HG03135 (cell line): ENCODE measurements around the gene RBFOX1.

Source experiments
- ATAC-seq: cut with Tn5 transposase; IDR thresholded peaks from one replicate; pipeline ENCODE4 v1.9.1; 2021; ENCODE audit warnings: mild to moderate bottlenecking, moderate library complexity; ENCODE audit not compliant: unreplicated experiment

RBFOX1 gene

DNA sequence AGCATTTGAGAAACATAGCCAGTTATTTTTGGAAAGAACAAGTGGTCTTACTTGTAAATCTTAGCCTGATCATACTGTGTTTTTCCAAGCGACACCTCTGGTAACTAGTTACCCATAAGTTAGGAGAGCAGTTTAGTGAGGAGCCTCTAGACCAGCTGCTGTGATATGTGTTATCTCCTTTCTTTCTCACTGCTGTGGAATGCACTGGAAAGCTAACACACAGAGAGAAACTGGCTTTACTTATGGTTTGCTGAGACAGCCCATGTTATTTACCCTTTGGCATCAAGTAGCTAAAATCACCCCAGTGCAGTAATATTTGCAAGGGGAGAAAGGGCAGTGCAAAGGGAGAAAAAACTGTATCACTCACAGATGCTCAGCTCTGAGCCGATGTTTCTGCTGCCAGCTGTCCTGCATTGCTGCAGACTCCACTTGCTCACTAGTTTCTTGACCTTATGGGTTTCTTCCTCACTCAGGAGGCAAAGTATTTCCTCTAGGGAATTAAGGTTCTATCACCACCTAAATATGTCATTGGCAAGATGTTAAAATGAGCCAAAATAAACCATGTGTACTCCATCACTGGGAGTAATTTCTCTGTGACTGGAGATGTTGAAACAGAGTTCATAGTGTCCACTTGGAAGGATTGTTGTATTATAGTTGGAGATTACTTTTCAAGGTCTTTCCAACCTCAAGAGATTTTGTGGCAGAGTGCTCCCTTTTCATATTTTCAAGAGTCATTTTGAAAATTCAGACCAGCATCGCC is 2.3 kb downstream of the RBFOX1 start:
- no peak for ATAC-seq

DNA sequence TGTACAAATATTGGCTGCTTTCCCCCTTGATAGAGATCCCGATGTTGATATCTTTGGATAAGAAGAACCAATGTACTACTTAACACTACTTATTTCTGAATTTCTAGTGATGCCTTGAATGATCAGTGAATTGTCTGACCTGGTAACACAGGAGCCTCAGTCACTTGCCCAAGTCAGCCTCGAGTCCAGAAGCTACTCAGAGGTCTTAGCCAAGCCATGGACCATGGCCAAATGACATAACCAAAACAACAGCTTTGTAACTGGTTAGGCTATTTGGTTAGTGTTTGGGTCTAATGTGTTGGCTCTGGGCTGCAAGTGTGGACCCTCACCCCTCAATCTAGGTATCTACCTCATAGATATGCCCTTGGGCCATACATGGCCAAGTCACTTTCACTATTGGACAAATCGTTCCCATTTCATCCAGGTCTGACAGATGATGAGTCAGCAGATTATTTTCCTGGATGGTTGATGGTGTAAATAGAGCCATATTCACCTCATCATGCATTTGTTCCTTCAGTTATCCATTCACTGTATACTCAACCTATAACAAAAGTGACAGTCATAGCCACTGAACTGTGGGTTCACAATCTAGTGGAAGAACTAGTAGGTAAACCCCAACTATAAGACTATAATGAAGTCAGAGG is 3.5 kb downstream of the RBFOX1 start:
- ATAC-seq, result no peak

DNA sequence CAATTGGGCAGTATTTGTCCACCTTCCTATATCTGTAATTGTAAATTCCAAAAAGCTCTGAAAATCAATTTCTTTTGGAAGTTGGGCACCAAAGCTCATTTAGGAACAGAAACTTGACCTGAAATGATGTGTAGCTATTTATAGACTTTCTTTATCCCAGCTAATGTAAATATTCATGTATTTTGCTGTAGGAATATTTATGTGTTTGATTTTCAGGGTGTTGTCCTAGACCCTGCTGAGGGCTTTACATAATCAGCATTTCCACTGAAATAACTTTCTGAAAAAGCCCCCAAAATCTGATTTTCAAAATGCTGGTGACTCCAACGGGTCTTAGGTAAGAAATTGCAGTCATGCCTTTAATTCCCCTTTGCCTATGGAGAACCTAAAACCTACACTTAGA is 4.1 kb downstream of the RBFOX1 start:
- no peak for ATAC-seq

DNA sequence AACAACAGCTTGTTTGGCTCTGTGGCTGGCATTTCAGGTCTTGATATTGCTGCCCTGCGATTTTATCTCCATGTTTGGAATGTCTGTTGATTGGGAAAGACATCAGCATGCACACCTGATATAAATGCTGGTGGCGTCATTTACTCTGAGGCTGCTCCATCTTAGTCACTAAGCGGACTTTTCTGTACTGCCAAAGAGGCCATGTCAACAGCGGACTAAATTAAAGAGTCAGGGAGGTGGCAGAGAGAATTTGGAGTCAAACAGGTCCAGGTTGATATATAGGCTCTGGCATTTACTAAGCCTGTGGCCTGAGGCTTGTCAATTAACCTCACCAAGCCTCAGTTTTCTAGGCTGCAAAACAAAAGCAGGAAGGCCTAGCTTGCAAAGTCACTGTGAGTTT is 6.2 kb downstream of the RBFOX1 start:
- ATAC-seq, result no peak

DNA sequence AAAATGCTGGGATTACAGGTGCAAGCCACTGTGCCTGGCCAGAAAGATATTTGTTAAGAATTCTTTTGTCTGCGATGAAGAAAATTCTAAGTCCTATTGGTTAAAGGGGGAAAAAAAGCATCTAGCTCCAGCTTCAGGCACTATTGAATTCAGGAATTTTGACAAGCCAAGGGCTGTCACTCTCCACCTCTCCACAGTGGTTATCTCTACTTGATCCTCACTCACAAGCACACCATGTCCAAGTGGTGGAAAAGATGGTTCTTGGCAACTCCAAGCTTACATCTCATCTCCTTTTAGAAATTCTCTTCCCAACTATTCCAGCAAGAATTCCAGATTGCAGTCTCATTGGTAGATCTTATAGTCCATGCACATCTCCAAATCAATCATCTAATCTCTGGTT is 7.1 kb downstream of the RBFOX1 start:
- no peak for ATAC-seq

DNA sequence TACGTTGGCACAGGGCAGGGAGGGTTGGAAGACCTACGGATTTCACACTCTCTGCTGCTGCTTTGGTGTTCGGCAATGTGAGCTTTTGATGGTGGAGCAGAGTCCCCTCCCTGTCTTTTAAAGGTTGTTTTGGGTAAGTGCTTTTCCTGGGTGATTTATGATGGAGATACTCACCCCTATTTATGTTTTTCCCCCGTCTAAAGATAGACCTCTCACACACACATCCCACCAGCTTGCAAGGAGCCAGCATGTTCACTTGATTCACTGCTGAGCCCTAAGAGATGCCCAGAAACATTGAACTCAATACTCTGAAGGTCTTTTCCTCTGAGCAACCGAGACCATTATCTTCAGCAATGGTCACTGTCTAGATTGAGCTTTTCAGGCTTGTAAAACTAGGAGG is 8.3 kb downstream of the RBFOX1 start:
- ATAC-seq, result no peak

DNA sequence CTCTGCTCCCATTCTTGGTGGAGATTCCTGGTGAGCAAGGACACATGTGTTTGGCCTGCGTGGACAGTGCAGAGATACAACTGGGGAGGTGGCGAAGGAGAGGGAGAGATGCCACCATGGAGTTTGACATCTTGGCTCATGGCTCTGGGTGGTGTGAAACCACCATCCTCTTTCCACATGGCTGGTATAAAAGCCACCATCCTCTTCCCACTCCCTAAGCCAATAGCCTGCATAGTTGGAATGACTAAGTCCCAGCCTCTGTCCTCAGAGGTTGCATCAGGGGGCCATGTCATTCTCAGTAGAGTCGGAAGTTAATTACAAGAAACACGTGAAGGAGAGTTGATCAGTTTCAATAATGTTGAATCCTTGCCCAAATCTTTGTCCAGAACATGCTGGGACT is 10.0 kb downstream of the RBFOX1 start:
- no peak for ATAC-seq

DNA sequence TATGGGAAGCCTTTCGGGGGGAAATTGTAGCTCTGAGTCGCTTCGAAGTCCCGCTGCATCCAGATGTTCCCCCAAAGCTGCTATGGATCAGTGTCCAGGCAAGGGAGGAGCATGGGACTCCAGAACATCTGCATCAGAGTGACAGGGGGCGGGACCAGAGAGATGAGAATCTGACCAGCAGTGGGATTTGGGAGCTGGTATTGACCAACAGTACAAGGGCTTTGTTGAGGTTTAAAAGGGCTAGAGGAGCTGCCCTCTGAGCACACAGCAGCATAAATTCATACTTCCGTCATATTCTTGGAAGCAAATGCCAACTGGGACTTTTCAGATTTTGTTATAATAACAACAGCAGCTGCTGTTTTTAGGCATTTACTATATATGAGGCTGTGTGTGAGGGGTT is 10.6 kb downstream of the RBFOX1 start:
- no peak for ATAC-seq

DNA sequence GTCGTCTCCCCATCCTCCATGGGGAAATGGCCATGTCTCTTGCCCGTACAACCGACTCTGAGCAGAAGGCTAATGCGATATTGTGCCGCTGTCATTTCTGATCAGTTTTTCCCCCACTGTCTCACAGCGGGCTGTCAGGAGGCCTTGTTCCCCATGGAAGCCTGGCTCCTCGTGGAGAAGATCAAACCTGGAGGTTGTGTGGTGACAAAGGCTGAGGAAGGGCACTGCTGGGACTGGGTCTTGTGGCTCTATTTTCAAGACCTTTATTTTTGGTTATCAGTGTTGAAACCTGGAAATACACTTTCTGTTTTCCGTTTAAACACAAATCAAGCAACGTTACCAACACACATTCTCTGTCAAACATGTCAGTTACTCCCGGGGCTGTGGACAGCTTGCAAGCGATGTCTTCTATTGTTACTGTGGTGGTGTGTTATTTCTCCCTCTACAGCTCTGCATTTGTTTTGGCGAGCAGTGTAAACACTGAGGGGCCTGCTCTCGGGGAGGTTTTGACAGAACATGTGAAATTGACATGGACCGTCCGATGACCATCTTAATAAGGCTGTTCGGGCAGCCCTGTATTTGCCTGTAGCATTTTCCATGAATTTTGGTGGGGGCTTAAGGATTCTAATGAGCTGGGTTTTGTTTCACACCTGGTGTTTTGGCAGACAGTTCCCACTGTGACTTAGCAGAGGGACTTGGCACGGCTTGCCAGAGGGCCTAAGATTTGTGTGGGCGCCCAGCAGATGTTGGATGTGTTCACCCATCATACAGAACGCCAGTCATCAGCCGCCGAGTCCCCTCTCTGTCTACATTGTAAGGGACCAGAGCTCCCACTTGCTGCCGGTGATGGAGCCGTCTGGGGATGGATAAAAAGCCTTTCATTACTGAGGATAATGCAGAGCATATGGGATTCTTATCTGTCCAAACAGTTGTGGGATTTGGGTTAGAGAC is 12.5 kb downstream of the RBFOX1 start:
- ATAC-seq, result no peak

DNA sequence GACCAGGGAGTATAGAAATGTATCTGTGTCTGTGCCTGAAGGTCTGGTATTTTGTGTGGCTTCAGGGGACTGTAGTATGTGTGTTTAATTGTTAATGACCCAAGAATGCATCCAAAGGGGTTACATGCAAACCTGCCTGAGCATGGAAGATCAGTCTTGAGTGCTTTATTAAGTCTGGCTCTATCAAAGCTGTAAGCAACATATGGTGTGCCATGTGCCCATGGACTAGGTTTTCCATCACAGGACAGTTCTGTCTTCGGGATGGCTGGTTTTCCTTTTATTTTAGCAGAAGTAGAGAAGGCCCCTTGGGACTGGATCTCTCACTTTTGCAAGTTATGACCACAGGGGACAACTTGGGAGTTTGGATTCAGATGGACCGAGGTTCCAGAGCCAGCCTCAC is 18.2 kb downstream of the RBFOX1 start:
- ATAC-seq, result no peak

DNA sequence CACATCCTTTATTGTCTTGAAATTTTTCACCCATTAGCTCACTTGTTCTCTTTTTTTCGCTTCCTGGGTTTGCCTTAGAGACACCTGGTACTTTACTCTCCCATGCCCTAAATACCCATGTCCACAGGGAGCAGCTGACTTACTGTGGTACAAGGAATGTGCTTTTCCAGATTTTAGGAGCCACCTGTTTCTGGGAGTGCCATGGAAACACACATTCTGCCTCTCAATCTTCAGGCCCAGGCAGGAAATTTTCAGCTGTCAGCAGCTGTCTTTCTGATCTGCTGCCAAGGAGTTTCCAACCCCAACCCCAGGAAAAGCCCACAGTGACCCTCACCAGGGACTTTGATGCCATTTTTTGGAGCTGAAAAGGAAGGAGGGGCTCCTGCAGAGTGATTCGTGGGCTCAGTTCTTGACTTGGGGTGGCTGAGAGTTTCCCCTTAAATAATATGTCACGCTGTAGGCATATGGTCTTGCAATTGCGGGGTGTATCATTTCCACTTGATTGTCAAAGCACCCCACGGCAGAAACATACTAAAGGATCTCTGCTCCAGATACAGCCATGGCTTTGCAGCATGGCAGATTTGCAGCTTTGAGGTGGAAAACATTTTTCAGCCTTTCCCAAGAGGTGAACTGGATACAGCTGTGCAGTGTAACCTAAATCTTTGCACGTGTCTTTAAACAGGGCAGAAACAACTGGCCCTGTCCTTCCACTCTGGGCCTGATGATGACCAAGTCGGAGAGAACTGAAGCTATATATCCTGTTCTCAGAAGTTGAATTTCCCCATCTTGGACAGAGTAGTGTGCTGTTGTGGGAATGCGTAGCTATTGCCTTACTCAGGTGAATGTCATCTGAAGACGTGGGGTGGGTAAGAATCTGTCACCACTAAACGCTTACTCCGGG is 19.2 kb downstream of the RBFOX1 start:
- no peak for ATAC-seq

DNA sequence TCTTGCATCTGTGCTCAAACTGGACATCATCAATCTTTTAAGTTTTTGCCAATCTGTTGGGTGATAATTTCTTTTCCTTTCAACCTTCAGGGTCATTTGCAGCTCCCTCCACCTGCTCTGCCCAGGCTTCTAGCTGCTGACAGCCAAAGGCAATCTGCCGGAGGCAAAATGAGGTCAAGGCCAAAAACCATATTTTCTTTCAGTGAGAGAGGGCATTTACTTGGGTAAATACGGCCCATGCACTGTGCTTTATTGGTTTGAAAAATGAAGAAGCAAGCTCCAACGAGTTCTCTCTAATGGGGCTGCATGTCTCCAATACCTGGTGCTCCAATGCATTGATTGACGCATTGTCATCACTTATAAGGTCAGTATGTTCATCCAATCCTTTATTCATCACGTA is 23.1 kb downstream of the RBFOX1 start:
- ATAC-seq, result no peak

DNA sequence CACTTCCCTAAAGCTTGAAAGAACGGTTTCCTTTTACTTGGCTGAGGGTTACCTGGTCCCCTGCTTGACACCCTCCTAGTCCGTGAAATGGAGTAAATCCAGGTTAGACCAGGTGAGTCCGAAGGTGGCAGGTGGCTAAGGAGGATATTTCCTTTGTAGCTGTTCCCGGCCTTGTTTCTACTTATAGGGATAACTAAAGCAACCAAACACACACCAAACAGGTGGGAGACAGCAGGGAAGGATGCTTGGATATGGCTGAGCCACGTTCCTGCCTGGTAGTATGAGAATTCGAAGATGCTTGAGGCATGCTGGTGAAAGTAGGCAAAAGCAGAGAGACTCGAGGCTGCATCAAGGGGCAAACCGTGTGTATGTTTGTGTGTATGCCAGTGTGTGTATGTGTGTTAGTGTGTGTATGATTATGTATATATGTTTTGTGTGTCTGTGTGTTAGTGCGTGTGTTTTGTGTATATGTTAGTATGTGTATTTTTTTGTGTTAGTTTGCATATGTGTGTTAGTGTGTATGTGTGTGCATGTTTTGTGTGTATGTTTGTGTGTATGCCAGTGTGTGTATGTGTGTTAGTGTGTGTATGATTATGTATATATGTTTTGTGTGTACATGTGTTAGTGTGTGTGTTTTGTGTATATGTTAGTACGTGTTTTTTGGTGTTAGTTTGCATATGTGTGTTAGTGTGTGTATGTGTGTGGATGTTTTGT is 28.9 kb downstream of the RBFOX1 start:
- no peak for ATAC-seq

DNA sequence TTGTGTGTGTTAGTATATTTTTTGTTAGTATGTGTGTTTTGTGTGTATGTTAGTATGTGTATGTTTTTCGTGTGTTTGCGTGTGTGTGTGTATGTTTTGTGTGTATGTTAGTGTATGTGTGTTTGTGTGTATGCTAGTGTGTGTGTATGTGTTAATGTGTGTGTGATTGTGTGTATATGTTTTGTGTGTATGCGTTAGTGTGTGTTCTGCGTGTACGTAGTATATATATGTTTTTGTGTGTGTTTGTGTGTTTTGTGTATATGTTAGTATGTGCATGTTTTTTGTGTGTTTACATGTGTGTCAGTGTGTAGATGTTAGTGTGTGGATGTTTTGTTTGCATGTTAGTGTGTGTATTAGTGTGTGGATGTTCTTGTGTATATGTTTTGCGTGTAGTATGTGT is 29.6 kb downstream of the RBFOX1 start:
- ATAC-seq, result no peak

DNA sequence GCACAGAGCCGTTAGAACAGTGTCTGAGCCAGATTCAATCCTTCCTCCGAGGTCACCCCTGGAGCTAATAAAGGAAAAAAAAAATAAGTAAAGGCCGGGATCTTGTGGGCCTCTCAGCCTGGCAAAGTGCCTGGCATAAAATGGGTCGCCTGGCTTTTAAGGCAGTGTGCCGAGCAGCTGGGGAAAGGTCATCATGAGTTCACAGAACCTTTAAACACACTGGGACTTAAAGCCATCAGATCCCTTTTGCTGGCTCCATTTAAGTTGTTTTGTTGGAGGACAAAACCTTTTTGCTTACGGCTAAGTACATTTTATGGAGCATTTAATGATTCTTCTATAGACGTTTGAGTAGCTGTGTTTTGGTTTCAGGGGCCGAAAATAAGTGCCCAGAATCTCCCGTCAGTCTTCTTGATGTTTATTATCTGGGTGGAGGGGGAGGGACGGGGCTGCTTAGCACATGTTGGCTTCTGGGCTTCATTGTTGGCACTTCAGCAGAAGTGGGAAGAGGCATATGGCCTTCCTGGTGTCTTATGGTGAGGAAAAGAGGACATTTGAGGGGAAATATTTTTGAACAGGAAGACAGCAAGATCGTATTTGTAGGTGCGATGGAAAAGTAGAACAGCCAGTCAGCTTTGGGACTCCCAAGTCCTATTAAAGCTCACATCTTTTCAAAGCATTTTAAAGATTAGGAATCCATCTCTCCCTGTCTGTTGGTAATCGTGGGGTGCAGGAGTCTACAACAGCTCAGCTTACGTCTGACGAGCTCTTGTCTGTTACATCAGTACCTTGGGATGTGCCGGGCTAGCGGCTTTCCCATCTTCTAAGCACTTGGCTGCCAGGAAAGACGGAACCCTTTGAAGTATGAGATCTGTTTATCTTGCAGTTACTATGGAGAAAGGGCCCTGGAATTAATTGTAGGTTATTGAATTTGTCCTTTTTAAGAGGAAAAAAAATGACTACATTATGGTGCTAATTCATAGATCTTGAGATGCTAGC is 31.1 kb downstream of the RBFOX1 start:
- no peak for ATAC-seq

DNA sequence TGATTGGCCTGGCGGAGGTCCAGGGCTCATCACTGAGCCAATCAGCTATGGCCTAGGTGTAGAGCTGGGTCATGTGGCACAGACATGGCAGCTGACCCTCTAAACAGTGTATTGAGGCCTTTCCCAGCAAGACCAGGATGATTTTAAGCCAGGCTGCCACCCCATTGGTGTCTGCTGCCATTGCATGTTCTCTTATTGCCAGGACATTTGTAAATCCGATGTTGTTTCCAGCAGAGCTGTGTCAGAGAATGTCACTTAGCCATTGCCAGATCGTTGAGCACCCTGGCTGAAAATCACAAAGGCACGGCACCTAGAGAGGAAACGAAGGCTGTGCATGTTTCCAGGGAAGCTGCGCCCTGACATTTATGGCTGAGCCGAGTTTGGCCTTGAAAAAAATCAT is 33.4 kb downstream of the RBFOX1 start:
- ATAC-seq, result no peak

DNA sequence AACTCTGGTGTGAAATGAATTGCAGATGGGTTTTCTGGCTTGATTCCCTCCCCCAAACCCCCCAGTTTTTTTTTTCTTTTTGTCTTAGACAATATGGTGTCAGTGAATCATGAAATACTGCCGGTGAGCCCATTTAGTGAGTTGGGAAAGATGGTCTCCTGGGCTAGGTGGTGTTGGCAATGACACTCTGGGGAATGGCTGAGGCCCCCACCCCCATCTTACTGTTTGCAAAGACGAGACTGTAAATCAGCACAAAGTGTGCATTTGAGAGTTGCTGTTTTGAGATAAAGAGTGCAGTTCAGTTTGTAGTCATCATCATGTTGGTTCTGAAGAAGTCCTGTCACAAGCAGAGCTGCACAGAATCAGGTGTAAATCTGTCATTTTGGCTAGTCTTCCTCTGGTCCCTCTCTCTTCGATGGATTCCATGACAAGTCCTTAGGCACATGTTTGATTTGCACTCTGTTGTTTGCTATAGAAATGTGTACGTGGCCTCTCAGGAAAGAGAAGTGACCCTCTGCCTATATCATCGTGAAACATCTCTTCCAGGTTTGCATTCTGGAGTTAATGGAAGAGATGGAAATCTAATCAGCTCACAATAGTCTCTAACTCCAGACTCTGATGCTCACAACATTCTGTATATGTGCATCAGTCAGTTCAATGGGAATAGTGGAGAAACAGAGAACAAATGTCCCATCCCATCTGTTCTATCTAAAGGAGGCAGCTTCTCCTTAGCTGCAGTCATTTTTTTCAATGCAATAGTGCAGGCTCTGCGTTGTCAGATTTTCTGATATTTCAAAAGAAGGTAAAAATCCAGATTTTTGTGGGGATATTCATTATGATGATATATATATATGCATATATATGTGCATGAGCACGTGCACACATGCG is 34.6 kb downstream of the RBFOX1 start:
- ATAC-seq, result no peak

DNA sequence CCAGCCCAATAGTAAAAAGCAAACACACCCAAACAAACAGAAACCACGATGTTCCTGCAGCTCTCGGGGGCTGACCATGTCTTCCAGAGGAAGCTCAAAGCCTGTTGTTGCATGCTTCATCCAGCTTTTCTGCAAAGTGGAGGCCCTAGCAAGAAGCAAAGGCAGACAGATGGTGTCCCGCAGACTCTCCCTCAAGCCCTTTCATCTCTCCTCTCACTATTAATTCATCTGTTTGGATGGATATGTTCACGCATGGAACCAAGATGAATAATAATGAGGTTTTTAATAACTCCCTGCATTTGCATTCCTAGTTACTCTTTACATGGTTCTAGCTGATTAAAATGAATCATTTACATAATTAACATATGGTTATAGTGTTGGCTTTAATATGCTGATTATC is 36.6 kb downstream of the RBFOX1 start:
- no peak for ATAC-seq
